ENCODE results near the gene ZMYND12.

- TF ChIP-seq ZFP3 (CRISPR knock-in tag; IDR thresholded peaks at IDR 0.05) = no peak
- TF ChIP-seq ARNTL (CRISPR knock-in tag; IDR thresholded peaks at IDR 0.05; ENCODE audit: borderline replicate concordance, low read depth) = no peak
Observed at GRCh38 chr1:42420121-42420520, 35.7 kb downstream of the ZMYND12 start.
